Measurements from ENCODE around the gene IGFBP3.

DNA sequence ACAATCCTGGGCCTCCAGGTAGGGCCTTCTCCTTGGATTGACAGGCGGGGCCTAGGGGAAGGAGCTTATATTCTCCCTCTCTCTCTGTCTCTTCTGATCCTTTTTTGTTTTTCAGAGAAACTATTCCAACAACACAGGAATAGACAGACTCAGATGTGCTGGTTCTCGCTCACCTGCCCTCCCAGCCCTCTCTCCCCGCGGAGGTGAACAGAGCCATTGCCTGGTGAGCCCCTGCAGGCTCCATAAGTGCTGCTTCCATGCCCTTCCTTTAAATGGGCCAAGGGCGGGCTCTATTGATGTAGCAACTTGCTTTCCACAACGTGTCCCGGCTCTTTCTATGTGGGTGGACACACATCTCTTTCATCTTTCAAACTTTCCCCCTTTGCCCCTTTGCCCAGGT lies 47.2 kb upstream of the IGFBP3 start:
- TF ChIP-seq, protein P1, sequence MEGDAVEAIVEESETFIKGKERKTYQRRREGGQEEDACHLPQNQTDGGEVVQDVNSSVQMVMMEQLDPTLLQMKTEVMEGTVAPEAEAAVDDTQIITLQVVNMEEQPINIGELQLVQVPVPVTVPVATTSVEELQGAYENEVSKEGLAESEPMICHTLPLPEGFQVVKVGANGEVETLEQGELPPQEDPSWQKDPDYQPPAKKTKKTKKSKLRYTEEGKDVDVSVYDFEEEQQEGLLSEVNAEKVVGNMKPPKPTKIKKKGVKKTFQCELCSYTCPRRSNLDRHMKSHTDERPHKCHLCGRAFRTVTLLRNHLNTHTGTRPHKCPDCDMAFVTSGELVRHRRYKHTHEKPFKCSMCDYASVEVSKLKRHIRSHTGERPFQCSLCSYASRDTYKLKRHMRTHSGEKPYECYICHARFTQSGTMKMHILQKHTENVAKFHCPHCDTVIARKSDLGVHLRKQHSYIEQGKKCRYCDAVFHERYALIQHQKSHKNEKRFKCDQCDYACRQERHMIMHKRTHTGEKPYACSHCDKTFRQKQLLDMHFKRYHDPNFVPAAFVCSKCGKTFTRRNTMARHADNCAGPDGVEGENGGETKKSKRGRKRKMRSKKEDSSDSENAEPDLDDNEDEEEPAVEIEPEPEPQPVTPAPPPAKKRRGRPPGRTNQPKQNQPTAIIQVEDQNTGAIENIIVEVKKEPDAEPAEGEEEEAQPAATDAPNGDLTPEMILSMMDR (IDR thresholded peaks at IDR 0.05; ENCODE audit: poor library complexity) = no peak
- TF ChIP-seq EZH2phosphoT487 (IDR thresholded peaks at IDR 0.05; ENCODE audit: low read depth, severe bottlenecking, unreplicated experiment) (no peak), EZH2 (IDR thresholded peaks at IDR 0.05; ENCODE audit: borderline replicate concordance) (no peak)
